A549 (cell line): ENCODE results near the gene OBSL1. TPM values are rescaled to one million over a fixed set of nuclear protein-coding genes. Genes with fewer than 3 reads are reported as not detected.
A peak's percentile ranks its signal among the peaks of the same experiment; 100 is the strongest.

ENCODE experiments used
- ATAC-seq, 2 experiments: fragments of 200-7000 bp in 1 of 2; fragments of >200 bp in 1 of 2; cut with Nextera tagmentation in 1 of 2; cut with Tn5 transposase in 1 of 2; 3 replicates each; pipeline versions ENCODE4 v1.8.0 to v1.9.1; 2018 to 2020; ENCODE audit warnings: mild to moderate bottlenecking in 1 of 2, moderate library complexity in 1 of 2
- CTCF ChIA-PET: fragments of 300-600 bp; sonication (Branson Sonifier 250); formaldehyde crosslinking; extraction: SDS; loops from one replicate; lab custom pipeline; 2021; ENCODE audit warnings: antibody characterized with exemption, inconsistent platforms; lab: Yijun Ruan, JAX
- POLR2A ChIA-PET: fragments of 350-600 bp; formaldehyde crosslinking; extraction: SDS; loops from one replicate; lab custom pipeline; 2021; ENCODE audit warnings: antibody characterized with exemption, inconsistent platforms; lab: Yijun Ruan, JAX
- DNase-seq, 2 experiments: peaks; one replicate each; pipeline versions ENCODE4 v3.0.0 to v3.0.0-alpha.2; 2011 to 2016; ENCODE audit warnings: low read depth in 1 of 2, low spot score in 1 of 2
- FAIRE-seq: peaks from 2 replicates; lab custom pipeline; 2011; peaks lifted over from hg19 to GRCh38; lab: Jason Lieb, UNC
- H3K27ac ChIP-seq, 2 experiments: fragments of >200 bp; sonication (Bioruptor Twin); formaldehyde crosslinking; 3 replicates each; pipeline ENCODE4 v1.5.1; 2016 to 2017
- H3K4me1 ChIP-seq: fragments of >200 bp; sonication (Bioruptor Twin); formaldehyde crosslinking; 3 replicates; pipeline ENCODE4 v1.6.1; 2016
- H3K4me2 ChIP-seq: fragments of >200 bp; sonication (Bioruptor Twin); formaldehyde crosslinking; 3 replicates; pipeline ENCODE4 v1.6.1; 2016
- H3K4me3 ChIP-seq: fragments of >200 bp; sonication (Bioruptor Twin); formaldehyde crosslinking; 3 replicates; pipeline ENCODE4 v1.5.1; 2016
- H3K9me3 ChIP-seq: fragments of >200 bp; sonication (Bioruptor Twin); formaldehyde crosslinking; 3 replicates; pipeline ENCODE4 v1.6.1; 2016
- ATOH8 ChIP-seq: fragments of 250-450 bp; sonication (Bioruptor Pico); IDR thresholded peaks from 2 replicates; pipeline ENCODE4 v1.5.0; 2020; ENCODE audit warnings: low read depth, mild to moderate bottlenecking, moderate library complexity
- CBX8 ChIP-seq: fragments of 200-600 bp; sonication (generic); IDR thresholded peaks from 2 replicates; pipeline ENCODE4 v1.6.1; 2016
- FOSL2 ChIP-seq, 2 experiments: fragments of 450-650 bp in 1 of 2; fragments of >200 bp in 1 of 2; sonication (Bioruptor Twin) in 1 of 2; formaldehyde crosslinking; IDR thresholded peaks; 2 replicates each; pipeline versions ENCODE4 v1.5.0 to v1.6.1; 2016 to 2020; ENCODE audit warnings: mild to moderate bottlenecking in 1 of 2, moderate library complexity in 1 of 2
- HMGXB4 ChIP-seq: fragments of 250-450 bp; sonication (Bioruptor Pico); IDR thresholded peaks from 2 replicates; pipeline ENCODE4 v1.5.0; 2021; ENCODE audit warnings: mild to moderate bottlenecking, moderate library complexity, borderline replicate concordance
- HOXB13 ChIP-seq: fragments of 250-450 bp; sonication (Bioruptor Pico); IDR thresholded peaks from 2 replicates; pipeline ENCODE4 v1.5.0; 2020; ENCODE audit warnings: low read depth, mild to moderate bottlenecking, moderate library complexity
- JUN ChIP-seq, 2 experiments: fragments of >200 bp; sonication (Bioruptor Twin); formaldehyde crosslinking; IDR thresholded peaks; 2 replicates in 1 of 2; 3 replicates in 1 of 2; pipeline ENCODE4 v1.6.1; 2016 to 2017
- KDM5A ChIP-seq: fragments of 200-600 bp; sonication (generic); IDR thresholded peaks from 2 replicates; pipeline ENCODE4 v1.6.1; 2016; ENCODE audit warnings: antibody characterized with exemption, mild to moderate bottlenecking
- MAFK ChIP-seq: fragments of 450-650 bp; IDR thresholded peaks from 2 replicates; pipeline ENCODE4 v1.6.1; 2014; ENCODE audit not compliant: partially characterized antibody
- MAX ChIP-seq: IDR thresholded peaks from 2 replicates; pipeline ENCODE4 v1.6.1; 2012
- MAZ ChIP-seq: fragments of 150-350 bp; IDR thresholded peaks from 2 replicates; pipeline ENCODE4 v1.6.1; 2014; ENCODE audit warnings: antibody characterized with exemption, low read depth, low read length, borderline replicate concordance
- MYC ChIP-seq: IDR thresholded peaks from 2 replicates; pipeline ENCODE4 v1.6.1; 2012; ENCODE audit warnings: mild to moderate bottlenecking, inconsistent platforms, low read length, improper control_type of control experiment, borderline replicate concordance
- NR3C1 ChIP-seq: fragments of >200 bp; sonication (Bioruptor Twin); formaldehyde crosslinking; IDR thresholded peaks from 3 replicates; pipeline ENCODE4 v1.6.1; 2017
- POLR2A ChIP-seq: IDR thresholded peaks from 2 replicates; pipeline ENCODE4 v1.6.1; 2012; ENCODE audit warnings: mild to moderate bottlenecking, low read length
- RNF2 ChIP-seq: fragments of 200-600 bp; sonication (generic); IDR thresholded peaks from 2 replicates; pipeline ENCODE4 v1.6.1; 2016; ENCODE audit warnings: low read depth, mild to moderate bottlenecking, antibody characterized with exemption, moderate library complexity, borderline replicate concordance
- TP53 ChIP-seq: fragments of 250-450 bp; sonication (Bioruptor Pico); IDR thresholded peaks from 2 replicates; pipeline ENCODE4 v1.5.0; 2021; ENCODE audit warnings: mild to moderate bottlenecking, moderate library complexity
- USF2 ChIP-seq: fragments of 450-650 bp; IDR thresholded peaks from 2 replicates; pipeline ENCODE4 v1.6.1; 2014; ENCODE audit warnings: antibody characterized with exemption
- ZNF302 ChIP-seq: fragments of 250-450 bp; sonication (Bioruptor Pico); IDR thresholded peaks from 2 replicates; pipeline ENCODE4 v1.9.0; 2021; ENCODE audit warnings: inconsistent platforms, mild to moderate bottlenecking, moderate library complexity
- WGBS: methylation state at CpG from one replicate; pipeline ENCODE4 v1.1.6; 2017; ENCODE audit errors: missing lambda C conversion rate; 5-methylcytosine and 5-hydroxymethylcytosine counted together
- polyA plus RNA-seq, 4 experiments: library from polyadenylated mRNA; depleted of rRNA in 3 of 4; stranded (reverse); fragments of >200 nt; fragmentation: RNase III in 1 of 4; extraction: RNeasy Plus Mini Kit Qiagen cat#74134 plus additional on column Dnase treatment in 1 of 4; gene quantifications; 2 replicates in 3 of 4; 3 replicates in 1 of 4; pipeline ENCODE4 v1.2.3, GENCODE V29; 2011 to 2017

OBSL1 gene
- polyA plus RNA-seq, 2 of the 4 experiments (the other 2 are of a cell fraction), result 14.4 to 31.8 TPM

GRCh38 chr2:219567131-219567530 lies 4.2 kb downstream of the OBSL1 start:
- no peak for FAIRE-seq
- Histone ChIP-seq H3K9me3 (no peaks in the 10 kb centered on the region), H3K4me3 (no peak overlapping the region), H3K27ac (no peak overlapping the region)
- no peak for DNase-seq
- TF ChIP-seq MAFK (no peak), POLR2A (peak; percentile 17; the same call in 1 of the 2 replicates), ATOH8 (no peak), KDM5A (no peak)
- TF ChIP-seq, all 56 proteins: peak for 1
- Histone ChIP-seq H3K4me1 (peaks cover 12% of the 10 kb centered on the region), H3K4me2 (no peak overlapping the region)
- ChIA-PET POLR2A (no interaction called here), CTCF (interaction anchor here (0.6 to 2.2 kb wide), 2 partner anchors 24 to 255 kb away, joined by 3 to 10 read pairs; partner anchors contain the start of genes CHPF and TMEM198)
- WGBS, result 95% methylated on average over 18 of the region's 18 CpGs
- ATAC-seq, result no peak

- no peak for FAIRE-seq
- Histone ChIP-seq H3K4me2 (no peak overlapping the region), H3K4me1 (peaks cover 8% of the 10 kb centered on the region; the same call in 2 of the 3 replicates), H3K27ac (no peak overlapping the region), H3K4me3 (no peak overlapping the region), H3K9me3 (no peaks in the 10 kb centered on the region)
- no peak for ATAC-seq
- TF ChIP-seq HMGXB4 (CRISPR knock-in tag), result no peak
- no peak for TF ChIP-seq ATOH8
- TF ChIP-seq RNF2, result no peak
- no peak for TF ChIP-seq HOXB13 (CRISPR knock-in tag)
- TF ChIP-seq JUN (IDR thresholded peaks at IDR 0.05), result no peak
- TF ChIP-seq NR3C1, result no peak
- no peak for TF ChIP-seq MAX
- no peak for TF ChIP-seq FOSL2 (IDR thresholded peaks at IDR 0.05)
- TF ChIP-seq FOSL2 (CRISPR knock-in tag; IDR thresholded peaks at IDR 0.05), result no peak
- no peak for TF ChIP-seq CBX8
- TF ChIP-seq POLR2A, result no peak
- no peak for TF ChIP-seq USF2
- no peak for TF ChIP-seq TP53 (CRISPR knock-in tag)
- no peak for TF ChIP-seq ZNF302 (CRISPR knock-in tag)
- TF ChIP-seq MYC, result no peak
- no peak for TF ChIP-seq MAZ
- DNase-seq, result no peak
- 86% methylated on average over 11 of the region's 11 CpGs for WGBS
- ChIA-PET POLR2A (no interaction called here), CTCF (interaction anchor here (2.2 kb wide), 1 partner anchor 24 kb away, joined by 10 read pairs; the partner anchor contains the start of genes CHPF and TMEM198)
Observed at GRCh38 chr2:219566640-219567039, 4.7 kb downstream of the OBSL1 start.
